HG03521 (cell line): ENCODE results near the gene HECW1.
"Not testable (repeated sequence)": the region's sequence is repeated elsewhere in the genome, so short reads cannot be mapped to it uniquely, and the experiment has no call there.

ENCODE experiments used
- ATAC-seq: cut with Tn5 transposase; IDR thresholded peaks from one replicate; pipeline ENCODE4 v1.9.1; 2021; ENCODE audit warnings: mild to moderate bottlenecking, moderate library complexity; ENCODE audit not compliant: unreplicated experiment

Gene HECW1

GRCh38 chr7:43590862-43591557 lies 478.6 kb downstream of the HECW1 start:
- peak; percentile 63 for ATAC-seq

- no peak for ATAC-seq
These were observed 479.2 kb downstream of the HECW1 start for GRCh38 chr7:43591558-43592180.

GRCh38 chr7:43592326-43592725 lies 479.9 kb downstream of the HECW1 start:
- no peak for ATAC-seq

- no peak for ATAC-seq
These were observed 480.6 kb downstream of the HECW1 start for GRCh38 chr7:43593010-43593409.

- ATAC-seq, result no peak
These were observed 481.6 kb downstream of the HECW1 start for GRCh38 chr7:43594020-43594419.

- ATAC-seq, result not testable (repeated sequence)
These were observed 484.0 kb downstream of the HECW1 start for GRCh38 chr7:43596426-43596825.

GRCh38 chr7:43600056-43600455 lies 487.6 kb downstream of the HECW1 start:
- ATAC-seq, result no peak

GRCh38 chr7:43602256-43602655 lies 489.8 kb downstream of the HECW1 start:
- ATAC-seq, result no peak

GRCh38 chr7:43604251-43604650 lies 491.8 kb downstream of the HECW1 start:
- ATAC-seq, result no peak

GRCh38 chr7:43609097-43609496 lies 496.6 kb downstream of the HECW1 start:
- no peak for ATAC-seq

GRCh38 chr7:43612128-43612527 lies 499.7 kb downstream of the HECW1 start:
- no peak for ATAC-seq

- ATAC-seq, result peak; percentile 44
These were observed 500.4 kb downstream of the HECW1 start for GRCh38 chr7:43612599-43613589.
